Prostate gland (tissue), 2 donors: ENCODE data around the gene EPS8L3.
A peak's percentile ranks its signal among the peaks of the same experiment; 100 is the strongest.

Experiments used
- POLR2AphosphoS5 ChIP-seq: sonication (generic); formaldehyde crosslinking; IDR thresholded peaks from one replicate; pipeline ENCODE4 v1.6.1; 2017; ENCODE audit warnings: antibody characterized with exemption
- TF ChIP-seq, protein P1 (sequence below), 4 experiments: fragments of 200-600 bp in 2 of 4; fragments of 450-650 bp in 2 of 4; sonication (generic) in 2 of 4; IDR thresholded peaks; 1 replicate in 3 of 4; 2 replicates in 1 of 4; pipeline ENCODE4 v1.5.1; 2016 to 2019; ENCODE audit warnings: antibody characterized with exemption in 4 of 4, mild to moderate bottlenecking in 2 of 4, moderate library complexity in 2 of 4

DNA sequence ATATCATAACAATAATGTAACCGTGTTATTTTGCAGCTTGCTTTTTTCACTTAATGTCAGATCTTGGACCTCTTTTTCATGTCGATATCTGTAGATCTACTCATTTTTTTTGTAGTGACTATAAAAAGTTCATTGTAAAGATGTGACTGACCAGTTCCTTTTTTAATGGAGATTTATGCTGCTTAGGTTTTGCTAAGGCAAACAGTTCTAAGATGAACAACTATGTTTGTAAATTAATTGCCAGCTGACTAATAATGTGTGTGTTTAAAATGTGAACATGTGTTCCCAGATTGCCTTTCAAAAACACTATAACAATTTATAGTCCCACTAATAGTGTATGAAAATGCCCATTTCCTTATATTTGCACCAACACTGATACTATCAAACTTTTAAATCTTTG lies 18.1 kb upstream of the EPS8L3 start:
- TF ChIP-seq, protein P1, sequence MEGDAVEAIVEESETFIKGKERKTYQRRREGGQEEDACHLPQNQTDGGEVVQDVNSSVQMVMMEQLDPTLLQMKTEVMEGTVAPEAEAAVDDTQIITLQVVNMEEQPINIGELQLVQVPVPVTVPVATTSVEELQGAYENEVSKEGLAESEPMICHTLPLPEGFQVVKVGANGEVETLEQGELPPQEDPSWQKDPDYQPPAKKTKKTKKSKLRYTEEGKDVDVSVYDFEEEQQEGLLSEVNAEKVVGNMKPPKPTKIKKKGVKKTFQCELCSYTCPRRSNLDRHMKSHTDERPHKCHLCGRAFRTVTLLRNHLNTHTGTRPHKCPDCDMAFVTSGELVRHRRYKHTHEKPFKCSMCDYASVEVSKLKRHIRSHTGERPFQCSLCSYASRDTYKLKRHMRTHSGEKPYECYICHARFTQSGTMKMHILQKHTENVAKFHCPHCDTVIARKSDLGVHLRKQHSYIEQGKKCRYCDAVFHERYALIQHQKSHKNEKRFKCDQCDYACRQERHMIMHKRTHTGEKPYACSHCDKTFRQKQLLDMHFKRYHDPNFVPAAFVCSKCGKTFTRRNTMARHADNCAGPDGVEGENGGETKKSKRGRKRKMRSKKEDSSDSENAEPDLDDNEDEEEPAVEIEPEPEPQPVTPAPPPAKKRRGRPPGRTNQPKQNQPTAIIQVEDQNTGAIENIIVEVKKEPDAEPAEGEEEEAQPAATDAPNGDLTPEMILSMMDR (IDR thresholded peaks at IDR 0.05): no peak
- TF ChIP-seq POLR2AphosphoS5: peak; percentile 8
